SK-N-SH (cell line): Measurements from ENCODE around the gene FAM200A. TPM values are rescaled to one million over a fixed set of nuclear protein-coding genes. Genes with fewer than 3 reads are reported as not detected.

ENCODE experiments used
- CTCF ChIA-PET: fragments of 300-600, 350-600 bp; formaldehyde crosslinking; extraction: SDS; loops from one replicate; lab custom pipeline; 2021; lab: Yijun Ruan, JAX
- POLR2A ChIA-PET: fragments of 350-600 bp; sonication (Branson Sonifier 250); formaldehyde crosslinking; extraction: SDS; loops from one replicate; lab custom pipeline; 2020; ENCODE audit warnings: antibody characterized with exemption, inconsistent platforms; lab: Yijun Ruan, JAX
- DNase-seq: peaks from one replicate; pipeline ENCODE4 v3.0.0; 2012
- H2AFZ ChIP-seq: fragments of 200-600 bp; sonication (generic); 2 replicates; pipeline ENCODE4 v1.8.1; 2016; ENCODE audit warnings: antibody characterized with exemption, mild to moderate bottlenecking, low read depth
- H3F3A ChIP-seq: fragments of 200-600 bp; sonication (generic); replicated peaks from 2 replicates; pipeline ENCODE3; 2016; ENCODE audit warnings: antibody characterized with exemption, mild to moderate bottlenecking; ENCODE audit not compliant: insufficient read depth
- H3K27ac ChIP-seq, 2 experiments: fragments of 200-500 bp in 1 of 2; fragments of 200-600 bp in 1 of 2; sonication (Bioruptor generic) in 1 of 2; sonication (generic), shearing (Covaris generic) in 1 of 2; 2 replicates each; pipeline versions ENCODE4 v1.5.1 to v1.6.1; 2014 to 2016; ENCODE audit warnings: low read depth in 2 of 2, inconsistent platforms in 1 of 2, low read length in 1 of 2, mild to moderate bottlenecking in 1 of 2, mixed read lengths in 1 of 2
- H3K27me3 ChIP-seq: fragments of 200-600 bp; sonication (generic), shearing (Covaris generic); 2 replicates; pipeline ENCODE4 v1.6.1; 2016; ENCODE audit warnings: mixed run types; ENCODE audit not compliant: insufficient read depth
- H3K36me3 ChIP-seq, 2 experiments: fragments of 200-500 bp in 1 of 2; fragments of 200-600 bp in 1 of 2; sonication (Bioruptor generic) in 1 of 2; sonication (generic) in 1 of 2; replicated peaks in 1 of 2; 2 replicates each; pipeline versions ENCODE3 to v1.5.1; 2014 to 2016; ENCODE audit warnings: low read length in 1 of 2, mild to moderate bottlenecking in 1 of 2; ENCODE audit not compliant: insufficient read depth in 2 of 2, control insufficient read depth in 1 of 2
- H3K4me1 ChIP-seq, 2 experiments: fragments of 200-500 bp in 1 of 2; fragments of 200-600 bp in 1 of 2; sonication (Bioruptor generic) in 1 of 2; sonication (generic), shearing (Covaris generic) in 1 of 2; 2 replicates each; pipeline versions ENCODE4 v1.5.1 to v1.6.1; 2014 to 2016; ENCODE audit warnings: low read depth in 1 of 2, low read length in 1 of 2, mixed run types in 1 of 2; ENCODE audit not compliant: insufficient read depth in 2 of 2, control insufficient read depth in 1 of 2
- H3K4me2 ChIP-seq: fragments of 200-600 bp; sonication (generic), shearing (Covaris generic); 2 replicates; pipeline ENCODE4 v1.6.1; 2017; ENCODE audit warnings: mixed run types
- H3K4me3 ChIP-seq, 2 experiments: fragments of 200-500 bp in 1 of 2; fragments of 200-600 bp in 1 of 2; sonication (Bioruptor generic) in 1 of 2; sonication (generic), shearing (Covaris generic) in 1 of 2; 2 replicates each; pipeline versions ENCODE4 v1.5.1 to v1.8.1; 2014 to 2016; ENCODE audit warnings: low read depth in 2 of 2, inconsistent platforms in 1 of 2, low read length in 1 of 2, mild to moderate bottlenecking in 1 of 2, mixed read lengths in 1 of 2, moderate library complexity in 1 of 2
- H3K79me2 ChIP-seq: fragments of 200-600 bp; sonication (generic); 2 replicates; pipeline ENCODE4 v1.8.1; 2017; ENCODE audit warnings: mild to moderate bottlenecking; ENCODE audit not compliant: insufficient read depth
- H3K9ac ChIP-seq: fragments of 200-600 bp; sonication (generic); 2 replicates; pipeline ENCODE4 v1.6.1; 2017; ENCODE audit warnings: mixed run types
- H3K9me2 ChIP-seq: fragments of 200-600 bp; sonication (generic); 2 replicates; pipeline ENCODE4 v1.6.1; 2017; ENCODE audit warnings: mixed run types
- H3K9me3 ChIP-seq: fragments of 200-600 bp; sonication (generic); 2 replicates; pipeline ENCODE4 v1.6.1; 2017; ENCODE audit warnings: mixed run types, mild to moderate bottlenecking, moderate library complexity
- H4K20me1 ChIP-seq: fragments of 200-600 bp; sonication (generic); 2 replicates; pipeline ENCODE4 v1.6.1; 2017; ENCODE audit warnings: mild to moderate bottlenecking, mixed run types; ENCODE audit not compliant: insufficient read depth
- CHD2 ChIP-seq: fragments of 150-350 bp; IDR thresholded peaks from 2 replicates; pipeline ENCODE4 v1.6.1; 2018; ENCODE audit warnings: low read length; ENCODE audit not compliant: partially characterized antibody
- EP300 ChIP-seq, 2 experiments: IDR thresholded peaks; 2 replicates each; pipeline versions ENCODE4 v1.4.0 to v1.6.1; 2012; ENCODE audit warnings: borderline replicate concordance in 1 of 2, low read depth in 1 of 2, low read length in 1 of 2
- EZH2phosphoT487 ChIP-seq: fragments of 200-600 bp; sonication (generic); IDR thresholded peaks from 2 replicates; pipeline ENCODE4 v1.6.1; 2017; ENCODE audit warnings: low read depth, mixed run types, mild to moderate bottlenecking, antibody characterized with exemption, moderate library complexity, borderline replicate concordance
- FOXJ3 ChIP-seq: sonication (generic); formaldehyde crosslinking; IDR thresholded peaks from 2 replicates; pipeline ENCODE4 v1.5.1; 2020; ENCODE audit warnings: mild to moderate bottlenecking, missing genetic modification reagents
- FOXM1 ChIP-seq: IDR thresholded peaks from 2 replicates; pipeline ENCODE4 v1.4.0; 2012; ENCODE audit warnings: low read depth, mild to moderate bottlenecking
- GABPA ChIP-seq: IDR thresholded peaks from 2 replicates; pipeline ENCODE4 v1.4.0; 2012; ENCODE audit warnings: low read depth, mild to moderate bottlenecking
- GATA2 ChIP-seq: sonication (generic); formaldehyde crosslinking; IDR thresholded peaks from 2 replicates; pipeline ENCODE4 v1.5.0; 2020; ENCODE audit warnings: mild to moderate bottlenecking, missing genetic modification reagents
- MEF2A ChIP-seq: IDR thresholded peaks from 2 replicates; pipeline ENCODE4 v1.4.0; 2012; ENCODE audit warnings: low read depth, borderline replicate concordance
- NRF1 ChIP-seq: IDR thresholded peaks from 2 replicates; pipeline ENCODE4 v1.6.1; 2012; ENCODE audit warnings: low read depth, mild to moderate bottlenecking, low read length
- POLR2AphosphoS5 ChIP-seq: IDR thresholded peaks from 2 replicates; pipeline ENCODE4 v1.6.1; 2012; ENCODE audit warnings: low read depth, low read length
- RCOR1 ChIP-seq: fragments of 150-350 bp; IDR thresholded peaks from 2 replicates; pipeline ENCODE4 v1.6.1; 2017; ENCODE audit warnings: antibody characterized with exemption, low read length
- RXRA ChIP-seq: IDR thresholded peaks from 2 replicates; pipeline ENCODE4 v1.4.0; 2012; ENCODE audit warnings: low read depth, mild to moderate bottlenecking, borderline replicate concordance
- TAF1 ChIP-seq: IDR thresholded peaks from 2 replicates; pipeline ENCODE4 v1.6.1; 2012; ENCODE audit warnings: low read depth, mild to moderate bottlenecking, low read length, moderate library complexity, borderline replicate concordance
- TEAD4 ChIP-seq: IDR thresholded peaks from 2 replicates; pipeline ENCODE4 v1.4.0; 2012; ENCODE audit warnings: mild to moderate bottlenecking, borderline replicate concordance; ENCODE audit not compliant: insufficient read depth
- YY1 ChIP-seq: IDR thresholded peaks from 2 replicates; pipeline ENCODE4 v1.4.0; 2012; ENCODE audit warnings: low read depth, mild to moderate bottlenecking
- WGBS: methylation state at CpG from one replicate; pipeline ENCODE4 v1.1.6; 2017; ENCODE audit warnings: low lambda C conversion rate; 5-methylcytosine and 5-hydroxymethylcytosine counted together
- polyA plus RNA-seq, 3 experiments: library from polyadenylated mRNA; depleted of rRNA; stranded (reverse); fragments of >200 nt; gene quantifications; 2 replicates each; pipeline ENCODE4 v1.2.3, GENCODE V29; 2012
- TF ChIP-seq, protein P1 (sequence below): IDR thresholded peaks from 2 replicates; pipeline ENCODE4 v1.4.0; 2012; ENCODE audit warnings: low read depth
- TF ChIP-seq, protein P2 (sequence below): fragments of 150-350 bp; IDR thresholded peaks from 2 replicates; pipeline ENCODE4 v1.6.1; 2017; ENCODE audit warnings: antibody characterized with exemption, low read length, low read depth, borderline replicate concordance

Gene FAM200A
- polyA plus RNA-seq, 1 of the 3 experiments (the other 2 are of a cell fraction) = 6.2 TPM

DNA sequence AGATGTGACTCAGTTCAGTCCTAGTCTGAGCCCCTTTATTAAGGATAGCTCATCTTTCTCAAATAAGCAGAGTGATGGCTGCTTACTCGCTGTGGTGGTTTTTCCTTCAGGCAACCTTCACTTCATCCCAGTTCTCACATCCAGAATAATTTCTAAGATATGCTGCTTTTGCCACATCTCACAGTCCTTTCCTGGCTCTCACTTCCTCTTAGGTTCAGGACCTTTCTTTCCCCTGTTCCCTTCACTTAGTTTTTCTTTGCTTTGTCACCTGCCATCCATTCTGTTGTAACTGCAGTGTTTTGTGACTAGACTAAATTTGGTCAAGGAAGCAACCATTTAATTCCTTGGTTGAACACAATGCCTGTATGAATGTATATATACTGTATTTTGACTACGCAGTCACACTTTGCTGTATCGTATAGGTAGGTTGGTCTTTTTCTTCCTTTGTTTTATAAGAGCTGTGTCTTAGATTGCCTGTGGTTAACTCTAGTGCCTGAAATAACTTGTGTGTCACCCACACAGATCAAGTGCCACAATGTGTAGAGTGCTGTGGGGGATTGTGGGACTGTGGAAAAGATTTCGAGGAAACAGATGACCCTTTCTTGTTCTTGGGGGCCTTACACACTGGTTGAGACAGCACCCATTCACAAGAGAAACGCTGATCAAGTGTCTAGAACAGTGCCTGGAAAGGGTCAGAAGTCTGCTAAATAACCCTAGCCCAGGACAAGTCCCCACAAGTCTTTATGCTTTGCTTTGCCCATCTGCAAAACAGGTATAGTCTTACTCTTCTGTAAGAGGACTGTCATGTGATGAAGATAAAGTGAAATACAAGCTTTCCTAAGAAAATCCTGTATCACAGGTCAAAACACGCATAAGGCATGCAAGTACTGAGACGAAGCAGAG is 9.2 kb upstream of the FAM200A start (continued):
- TF ChIP-seq EZH2phosphoT487 = no peak
- TF ChIP-seq, all 33 proteins: peak for 0

DNA sequence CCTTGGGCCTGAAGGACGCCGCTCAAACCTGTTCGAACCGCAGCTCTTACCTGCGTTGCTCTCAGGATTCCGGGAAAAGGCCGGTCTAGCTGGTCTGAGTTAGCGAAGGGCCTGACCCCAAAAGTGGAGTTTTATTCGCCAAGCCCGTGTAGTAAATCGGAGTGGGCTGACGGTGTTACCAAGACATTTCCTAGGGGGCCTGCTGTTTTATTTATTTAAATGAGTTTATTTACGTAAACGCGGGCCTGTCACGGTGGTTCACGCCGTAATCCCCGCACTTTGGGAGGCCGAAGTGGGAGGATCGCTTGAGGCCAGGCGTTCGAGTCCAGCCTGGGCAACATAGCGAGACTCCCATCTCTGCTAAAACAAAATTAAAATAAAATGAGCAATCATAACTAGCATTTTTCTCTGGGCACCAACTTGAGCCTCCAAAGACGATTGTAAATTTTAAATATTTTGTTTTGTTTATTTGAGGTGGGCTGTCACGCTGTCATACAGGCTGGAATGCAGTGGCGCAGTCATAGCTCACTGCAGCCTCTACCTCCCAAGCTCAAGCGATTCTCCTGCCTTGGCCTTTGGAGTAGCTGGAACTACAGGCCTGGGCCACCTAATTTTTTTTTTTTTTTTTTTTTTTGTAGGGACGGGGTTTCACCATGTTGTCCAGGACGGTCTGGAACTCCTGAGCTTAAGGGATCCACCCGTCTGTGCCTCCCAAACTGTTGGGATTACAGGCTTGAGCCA is 7.4 kb upstream of the FAM200A start:
- POLR2A ChIA-PET = interaction anchor here (0.9 to 2.6 kb wide), 7 partner anchors 9 to 151 kb away, joined by 3 to 23 read pairs (median 8); partner anchors contain the start of genes BUD31, PDAP1, ZKSCAN5 and ZNF394
- Histone ChIP-seq H3K4me2 (peak overlapping the region; percentile 89), H3K79me2 (peaks cover 81% of the 10 kb centered on the region), H4K20me1 (no peaks in the 10 kb centered on the region), H3K9ac (peak overlapping the region; percentile 99), H3F3A (peaks cover 58% of the 10 kb centered on the region), H3K9me3 (no peaks in the 10 kb centered on the region), H3K27me3 (no peaks in the 10 kb centered on the region), H3K9me2 (no peaks in the 10 kb centered on the region), H3K4me1 (peaks cover 20 to 41% of the 10 kb centered on the region in 2 experiments)
- CTCF ChIA-PET = interaction anchor here (0.7 to 2.7 kb wide), 5 partner anchors 9 to 140 kb away, joined by 3 to 13 read pairs (median 5); partner anchors contain the start of gene ZSCAN25
- TF ChIP-seq, protein P1, sequence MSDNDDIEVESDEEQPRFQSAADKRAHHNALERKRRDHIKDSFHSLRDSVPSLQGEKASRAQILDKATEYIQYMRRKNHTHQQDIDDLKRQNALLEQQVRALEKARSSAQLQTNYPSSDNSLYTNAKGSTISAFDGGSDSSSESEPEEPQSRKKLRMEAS = 0 out of 2 replicates have a peak, but pooled peaks have one; percentile 0
- TF ChIP-seq CHD2 (no peak), YY1 (no peak)
- TF ChIP-seq, all 33 proteins: peak for 1
- H3K36me3 ChIP-seq = peaks cover 55 to 59% of the 10 kb centered on the region in 2 experiments
- peak overlapping the region; percentile 97 to 99 for H3K27ac ChIP-seq
- H3K4me3 ChIP-seq = peak overlapping the region; percentile 88 to 98
- H2AFZ ChIP-seq = no peak overlapping the region
- DNase-seq = no peak
- 12% methylated on average over 31 of the region's 31 CpGs for WGBS

DNA sequence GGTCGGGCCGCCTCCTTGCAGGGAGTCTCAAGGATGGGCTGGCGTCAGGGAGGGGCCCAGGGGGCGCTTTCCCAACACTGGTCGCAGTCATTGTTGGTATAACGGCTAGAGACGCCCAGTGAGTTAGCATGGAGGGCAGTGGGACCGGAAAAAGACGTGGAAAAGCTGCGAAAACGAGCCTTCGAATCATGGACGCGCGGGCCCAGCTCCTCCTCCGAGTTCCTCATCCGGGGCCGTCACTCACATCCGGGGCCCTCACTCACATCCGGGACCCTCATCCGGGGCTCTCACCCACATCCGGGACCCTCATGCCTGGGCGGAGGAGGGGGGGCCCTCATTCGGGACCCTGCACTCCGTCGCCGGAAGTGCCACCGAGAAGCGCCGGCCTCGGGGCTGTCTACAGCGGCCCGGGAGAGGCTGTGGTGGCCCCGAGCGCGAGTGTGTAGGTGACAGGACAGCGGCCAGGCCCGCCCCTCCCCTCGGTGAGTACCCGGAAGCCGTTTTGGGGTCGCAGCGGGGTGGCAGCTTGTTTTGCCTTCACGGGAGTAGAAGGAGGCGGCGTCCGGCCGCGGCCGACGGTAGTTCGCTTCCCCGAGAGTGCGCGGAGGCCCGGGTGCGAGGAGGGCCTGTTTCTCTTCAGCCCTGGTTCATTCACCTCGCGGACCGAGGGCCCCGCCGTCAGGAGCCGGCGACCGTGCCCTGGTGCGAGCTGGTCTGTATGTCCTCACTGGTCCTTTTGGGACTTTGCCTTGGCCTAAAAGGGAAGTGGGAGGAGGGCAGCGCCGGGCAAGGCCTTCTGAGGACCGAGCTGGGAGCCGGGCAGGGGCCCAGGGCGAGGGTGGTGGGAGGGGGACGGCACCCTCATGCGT is 6.6 kb upstream of the FAM200A start, which contains the start of gene ZNF655:
Gene ZNF655, plus strand, starts transcription at position 337 of the 869 bp plus-strand sequence. CDS start 1,918 bp downstream, outside the sequence.
- Histone ChIP-seq H3F3A (peaks cover 50% of the 10 kb centered on the region), H3K27me3 (no peaks in the 10 kb centered on the region), H3K36me3 (peaks cover 53 to 54% of the 10 kb centered on the region in 2 experiments), H3K79me2 (peaks cover 76% of the 10 kb centered on the region), H3K27ac (peak within 1 kb of the TSS; percentile 97 to 99), H2AFZ (peak within 1 kb of the TSS; percentile 90), H3K9ac (peak within 1 kb of the TSS; percentile 99), H4K20me1 (no peaks in the 10 kb centered on the region), H3K4me1 (peaks cover 20 to 34% of the 10 kb centered on the region in 2 experiments), H3K4me2 (peak within 1 kb of the TSS; percentile 89), H3K9me3 (no peaks in the 10 kb centered on the region), H3K9me2 (no peaks in the 10 kb centered on the region), H3K4me3 (peak within 1 kb of the TSS; percentile 88 to 98)
- peak; percentile 100 for DNase-seq
- under 1% methylated on average over 54 of the region's 73 CpGs for WGBS
- POLR2A ChIA-PET = interaction anchor here (0.6 to 2.6 kb wide), 13 partner anchors 8 to 870 kb away, joined by 3 to 23 read pairs (median 4); partner anchors contain the start of genes BUD31, PDAP1, ZCWPW1 and ZKSCAN5
- CTCF ChIA-PET = interaction anchor here (0.7 to 2.7 kb wide), 4 partner anchors 14 to 141 kb away, joined by 3 to 13 read pairs (median 8); partner anchors contain the start of gene ZSCAN25
- TF ChIP-seq NRF1 = no peak
- TF ChIP-seq GABPA = peak; percentile 86
- TF ChIP-seq RCOR1 = peak; percentile 91
- no peak for TF ChIP-seq GATA2 (CRISPR knock-in tag)
- TF ChIP-seq FOXM1 = no peak
- no peak for TF ChIP-seq FOXJ3 (CRISPR knock-in tag)
- TF ChIP-seq YY1 = peak; percentile 89
- no peak for TF ChIP-seq RXRA
- TF ChIP-seq, protein P2, sequence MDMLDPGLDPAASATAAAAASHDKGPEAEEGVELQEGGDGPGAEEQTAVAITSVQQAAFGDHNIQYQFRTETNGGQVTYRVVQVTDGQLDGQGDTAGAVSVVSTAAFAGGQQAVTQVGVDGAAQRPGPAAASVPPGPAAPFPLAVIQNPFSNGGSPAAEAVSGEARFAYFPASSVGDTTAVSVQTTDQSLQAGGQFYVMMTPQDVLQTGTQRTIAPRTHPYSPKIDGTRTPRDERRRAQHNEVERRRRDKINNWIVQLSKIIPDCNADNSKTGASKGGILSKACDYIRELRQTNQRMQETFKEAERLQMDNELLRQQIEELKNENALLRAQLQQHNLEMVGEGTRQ = no peak
- peak; percentile 17 to 65; a peak in 2 of 4 replicates for TF ChIP-seq EP300 (IDR thresholded peaks at IDR 0.05; ENCODE audit: borderline replicate concordance in 1 of 2, low read depth in 1 of 2, low read length in 1 of 2)
- TF ChIP-seq, protein P1 = peak; percentile 91
- peak; percentile 83 for TF ChIP-seq TAF1
- TF ChIP-seq EZH2phosphoT487 = no peak
- no peak for TF ChIP-seq MEF2A
- TF ChIP-seq TEAD4 = no peak
- TF ChIP-seq POLR2AphosphoS5 = peak; percentile 95
- TF ChIP-seq CHD2 = peak; percentile 59
